MG63 (cell line): ENCODE data around the gene GTPBP6. TPM values are rescaled to one million over a fixed set of nuclear protein-coding genes. Genes with fewer than 3 reads are reported as not detected.
A peak's percentile ranks its signal among the peaks of the same experiment; 100 is the strongest.
"Not testable (repeated sequence)": the region's sequence is repeated elsewhere in the genome, so short reads cannot be mapped to it uniquely, and the experiment has no call there.

Experiments used
- DNase-seq: peaks from one replicate; pipeline ENCODE4 v3.0.0-alpha.2; 2020
- H3K27me3 ChIP-seq: fragments of 250-450 bp; sonication (Bioruptor Pico); 2 replicates; pipeline ENCODE4 v1.5.1; 2020; ENCODE audit warnings: mild to moderate bottlenecking, moderate library complexity
- H3K36me3 ChIP-seq: fragments of 250-450 bp; sonication (Bioruptor Pico); 2 replicates; pipeline ENCODE4 v1.5.1; 2020; ENCODE audit warnings: mild to moderate bottlenecking, moderate library complexity
- H3K4me3 ChIP-seq: fragments of 250-450 bp; sonication (Bioruptor Pico); 2 replicates; pipeline ENCODE4 v1.5.1; 2020; ENCODE audit warnings: mild to moderate bottlenecking, moderate library complexity
- H3K9me3 ChIP-seq: fragments of 250-450 bp; sonication (Bioruptor Pico); 2 replicates; pipeline ENCODE4 v1.5.1; 2020; ENCODE audit warnings: mild to moderate bottlenecking, moderate library complexity
- total RNA-seq: library from RNA; depleted of rRNA; stranded (reverse); fragments of >200 nt; shearing (Covaris generic); gene quantifications from 2 replicates; pipeline ENCODE4 v1.2.3, GENCODE V29; 2014; ENCODE audit warnings: low replicate concordance

The GTPBP6 gene
- total RNA-seq, 1 experiment from 2014 or later, result 79.5 TPM

- Histone ChIP-seq H3K4me3 (no peak overlapping the region), H3K36me3 (no peaks in the 10 kb centered on the region), H3K9me3 (no peaks in the 10 kb centered on the region), H3K27me3 (no peaks in the 10 kb centered on the region)
- DNase-seq, result no peak
These were observed 12.1 kb upstream of the GTPBP6 start for GRCh38 chrX:330726-331150.

GRCh38 chrX:330141-330725 lies 11.6 kb upstream of the GTPBP6 start:
- DNase-seq, H3K36me3 ChIP-seq, H3K27me3 ChIP-seq, H3K4me3 ChIP-seq, H3K9me3 ChIP-seq: not testable (repeated sequence)

- DNase-seq, result no peak
- no peak overlapping the region for H3K4me3 ChIP-seq
- no peaks in the 10 kb centered on the region for H3K27me3 ChIP-seq
- no peaks in the 10 kb centered on the region for H3K36me3 ChIP-seq
- no peaks in the 10 kb centered on the region for H3K9me3 ChIP-seq
These were observed 10.8 kb upstream of the GTPBP6 start for GRCh38 chrX:329291-329910.

GRCh38 chrX:327660-328126 lies 9.1 kb upstream of the GTPBP6 start:
- no peaks in the 10 kb centered on the region for H3K9me3 ChIP-seq
- H3K27me3 ChIP-seq, result 0 out of 2 replicates have a peak, but pooled peaks cover 3% of the 10 kb centered on the region
- H3K36me3 ChIP-seq, result no peaks in the 10 kb centered on the region
- DNase-seq, result no peak
- H3K4me3 ChIP-seq, result no peak overlapping the region

GRCh38 chrX:324664-325063 lies 6.1 kb upstream of the GTPBP6 start:
- DNase-seq, result peak; percentile 27
- not testable (repeated sequence) for H3K36me3 ChIP-seq, H3K4me3 ChIP-seq, H3K9me3 ChIP-seq
- peaks cover 15% of the 10 kb centered on the region for H3K27me3 ChIP-seq

GRCh38 chrX:323721-324628 lies 5.4 kb upstream of the GTPBP6 start:
- H3K36me3 ChIP-seq, result no peaks in the 10 kb centered on the region
- DNase-seq, result peak; percentile 26
- H3K27me3 ChIP-seq, result peaks cover 15% of the 10 kb centered on the region
- H3K4me3 ChIP-seq, result no peak overlapping the region
- H3K9me3 ChIP-seq, result no peaks in the 10 kb centered on the region

GRCh38 chrX:320126-320783 lies 1.7 kb upstream of the GTPBP6 start:
- no peak for DNase-seq

GRCh38 chrX:319579-320125 lies 1.1 kb upstream of the GTPBP6 start:
- Histone ChIP-seq H3K4me3 (peak overlapping the region; percentile 92), H3K36me3 (peaks cover 8% of the 10 kb centered on the region), H3K9me3 (no peaks in the 10 kb centered on the region), H3K27me3 (peaks cover 15% of the 10 kb centered on the region)
- no peak for DNase-seq

More at GRCh38 chrX:320126-320783, 1.7 kb upstream of the GTPBP6 start:
- peaks cover 15% of the 10 kb centered on the region for H3K27me3 ChIP-seq
- no peaks in the 10 kb centered on the region for H3K9me3 ChIP-seq
- peaks cover 8% of the 10 kb centered on the region for H3K36me3 ChIP-seq
- peak overlapping the region; percentile 92 for H3K4me3 ChIP-seq

GRCh38 chrX:318068-318738 lies 393 bp downstream of the GTPBP6 start:
- Histone ChIP-seq H3K36me3 (peaks cover 8% of the 10 kb centered on the region), H3K27me3 (peaks cover 15% of the 10 kb centered on the region), H3K9me3 (no peaks in the 10 kb centered on the region), H3K4me3 (peak overlapping the region; percentile 72)
- peak; percentile 96 for DNase-seq

GRCh38 chrX:317424-318067 lies 1.1 kb downstream of the GTPBP6 start:
- Histone ChIP-seq H3K9me3 (no peaks in the 10 kb centered on the region), H3K4me3 (peak overlapping the region; percentile 72), H3K27me3 (peaks cover 12% of the 10 kb centered on the region), H3K36me3 (peaks cover 8% of the 10 kb centered on the region)
- no peak for DNase-seq

- Histone ChIP-seq H3K9me3 (no peaks in the 10 kb centered on the region), H3K4me3 (no peak overlapping the region), H3K36me3 (peaks cover 14% of the 10 kb centered on the region), H3K27me3 (peaks cover 12% of the 10 kb centered on the region)
- DNase-seq, result no peak
These were observed 2.0 kb downstream of the GTPBP6 start for GRCh38 chrX:316351-317325.

GRCh38 chrX:314781-315595 lies 3.6 kb downstream of the GTPBP6 start:
- DNase-seq, result no peak
- Histone ChIP-seq H3K27me3 (peaks cover 3% of the 10 kb centered on the region; the same call in 1 of the 2 replicates), H3K4me3 (no peak overlapping the region), H3K9me3 (no peaks in the 10 kb centered on the region), H3K36me3 (peaks cover 18% of the 10 kb centered on the region)

- no peak for DNase-seq
- Histone ChIP-seq H3K9me3 (no peaks in the 10 kb centered on the region), H3K36me3 (peaks cover 18% of the 10 kb centered on the region), H3K4me3 (no peak overlapping the region), H3K27me3 (no peaks in the 10 kb centered on the region)
These were observed 4.5 kb downstream of the GTPBP6 start for GRCh38 chrX:314049-314448.

- H3K9me3 ChIP-seq, result no peaks in the 10 kb centered on the region
- H3K27me3 ChIP-seq, result no peaks in the 10 kb centered on the region
These were observed 5.0 kb downstream of the GTPBP6 start for GRCh38 chrX:313546-313945.

More at GRCh38 chrX:313546-313945, 5.0 kb downstream of the GTPBP6 start:
- no peak for DNase-seq
- no peak overlapping the region for H3K4me3 ChIP-seq
- H3K36me3 ChIP-seq, result peaks cover 18% of the 10 kb centered on the region
